ENCODE results near the gene GUCY2C. TPM values are rescaled to one million over a fixed set of nuclear protein-coding genes. Genes with fewer than 3 reads are reported as not detected.

Gene GUCY2C
- total RNA-seq, 4 donors from 2014 or later: 0.11 to 0.47 TPM; not detected in 2

DNA sequence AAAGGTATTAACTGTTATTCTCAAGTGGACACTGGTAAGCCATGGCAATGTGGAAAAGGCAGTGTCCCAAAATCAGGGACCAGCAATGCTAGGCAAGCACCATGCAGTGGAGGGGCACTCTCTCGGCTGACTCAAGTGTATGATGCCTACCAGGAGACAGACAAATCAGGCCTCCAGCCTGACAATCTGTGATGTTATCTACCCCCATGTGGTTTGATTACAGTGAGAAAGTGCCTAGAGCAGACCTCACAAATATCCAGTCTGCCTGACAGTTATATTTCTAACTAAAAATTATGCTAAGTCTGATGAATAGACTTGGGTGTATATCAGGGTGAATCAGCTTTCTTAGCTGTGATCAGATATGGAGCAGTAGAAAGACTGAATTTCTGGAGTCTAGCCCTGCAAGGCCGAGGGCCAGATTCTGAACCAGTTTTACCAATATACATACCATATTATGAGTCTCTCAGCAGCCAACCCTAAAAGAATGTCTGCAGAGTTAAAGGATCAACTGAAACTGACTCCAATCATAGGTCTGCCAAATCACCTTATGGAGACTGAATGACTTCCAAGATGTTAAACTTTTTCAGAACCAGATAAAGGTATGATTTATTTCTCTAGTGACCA is 132.0 kb downstream of the GUCY2C start:
- Histone ChIP-seq H3K27me3 (no peaks in the 10 kb centered on the region), H3K4me3 (no peak overlapping the region), H3K27ac (no peak overlapping the region), H3K9me3 (no peaks in the 10 kb centered on the region), H3K36me3 (no peaks in the 10 kb centered on the region), H3K4me1 (peaks cover 23% of the 10 kb centered on the region)
- DNase-seq (ENCODE audit: low spot score in 2 of 2): no peak
- TF ChIP-seq, protein P1, sequence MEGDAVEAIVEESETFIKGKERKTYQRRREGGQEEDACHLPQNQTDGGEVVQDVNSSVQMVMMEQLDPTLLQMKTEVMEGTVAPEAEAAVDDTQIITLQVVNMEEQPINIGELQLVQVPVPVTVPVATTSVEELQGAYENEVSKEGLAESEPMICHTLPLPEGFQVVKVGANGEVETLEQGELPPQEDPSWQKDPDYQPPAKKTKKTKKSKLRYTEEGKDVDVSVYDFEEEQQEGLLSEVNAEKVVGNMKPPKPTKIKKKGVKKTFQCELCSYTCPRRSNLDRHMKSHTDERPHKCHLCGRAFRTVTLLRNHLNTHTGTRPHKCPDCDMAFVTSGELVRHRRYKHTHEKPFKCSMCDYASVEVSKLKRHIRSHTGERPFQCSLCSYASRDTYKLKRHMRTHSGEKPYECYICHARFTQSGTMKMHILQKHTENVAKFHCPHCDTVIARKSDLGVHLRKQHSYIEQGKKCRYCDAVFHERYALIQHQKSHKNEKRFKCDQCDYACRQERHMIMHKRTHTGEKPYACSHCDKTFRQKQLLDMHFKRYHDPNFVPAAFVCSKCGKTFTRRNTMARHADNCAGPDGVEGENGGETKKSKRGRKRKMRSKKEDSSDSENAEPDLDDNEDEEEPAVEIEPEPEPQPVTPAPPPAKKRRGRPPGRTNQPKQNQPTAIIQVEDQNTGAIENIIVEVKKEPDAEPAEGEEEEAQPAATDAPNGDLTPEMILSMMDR (IDR thresholded peaks at IDR 0.05): no peak
- TF ChIP-seq POLR2AphosphoS5 (IDR thresholded peaks at IDR 0.05): no peak
- no peak for TF ChIP-seq EP300 (IDR thresholded peaks at IDR 0.05)
- no peak for TF ChIP-seq POLR2A (IDR thresholded peaks at IDR 0.05)
- WGBS: 51% methylated on average over 2 of the region's 2 CpGs

- Histone ChIP-seq H3K4me1 (peaks cover 21% of the 10 kb centered on the region), H3K4me3 (no peak overlapping the region)
These were observed 133.4 kb downstream of the GUCY2C start for GRCh38 chr12:14563046-14563445.

More at GRCh38 chr12:14563046-14563445, 133.4 kb downstream of the GUCY2C start:
- Histone ChIP-seq H3K36me3 (no peaks in the 10 kb centered on the region), H3K27me3 (no peaks in the 10 kb centered on the region), H3K9me3 (no peaks in the 10 kb centered on the region), H3K27ac (no peak overlapping the region)
- 94% methylated on average over 4 of the region's 4 CpGs for WGBS
- DNase-seq (ENCODE audit: low spot score in 2 of 2): no peak
- TF ChIP-seq POLR2AphosphoS5 (IDR thresholded peaks at IDR 0.05) (no peak), EP300 (IDR thresholded peaks at IDR 0.05) (no peak), POLR2A (IDR thresholded peaks at IDR 0.05) (no peak)
- TF ChIP-seq, protein P1 (IDR thresholded peaks at IDR 0.05): no peak

Other genes with a start within 250 kb of the GUCY2C start
- 10 to 100 TPM; 10.6 to 22.0 (median 18.1) TPM for gene PLBD1, start 128.7 kb downstream of the GUCY2C start, total RNA-seq
- gene WBP11, start 106.9 kb upstream of the GUCY2C start, total RNA-seq: 10 to 100 TPM; 16.7 to 24.4 (median 19.7) TPM
- gene C12orf60, start 107.1 kb upstream of the GUCY2C start, total RNA-seq: under 1 TPM in 2 of 4 donors, not detected in 2; 0.31 to 0.83 TPM
- not detected for gene SMCO3, start 117.6 kb upstream of the GUCY2C start, total RNA-seq
- 1 to 10 TPM in 1 of 4 donors, under 1 TPM in 2, not detected in 1; 0.17 to 1.3 (median 0.42) TPM for gene ART4, start 146.9 kb upstream of the GUCY2C start, total RNA-seq
- gene MGP, start 189.3 kb upstream of the GUCY2C start, total RNA-seq: 100 to 1,000 TPM in 1 of 4 donors, 10 to 100 TPM in 3; 43.5 to 135 (median 58.3) TPM
- 1 to 10 TPM in 1 of 4 donors, under 1 TPM in 2, not detected in 1; 0.21 to 2.5 (median 0.91) TPM for gene ERP27, start 241.9 kb upstream of the GUCY2C start, total RNA-seq

Measured in suprapubic skin (tissue), 4 donors.